HL-60 (cell line): Measurements from ENCODE around the gene ATP1B1.

Experiments
- CTCF ChIP-seq: IDR thresholded peaks from one replicate; pipeline ENCODE4 v1.5.1; 2011; ENCODE audit warnings: low read length, control low read depth, inconsistent platforms; ENCODE audit not compliant: insufficient read depth
- SPI1 ChIP-seq: IDR thresholded peaks from 2 replicates; pipeline ENCODE4 v1.6.1; 2012; ENCODE audit warnings: low read depth, mild to moderate bottlenecking, borderline replicate concordance

GRCh38 chr1:169151338-169151837, 44.9 kb downstream of the ATP1B1 start:
- TF ChIP-seq CTCF = no peak
- TF ChIP-seq SPI1 = no peak
